Endometrial microvascular endothelial cells (primary cell): ENCODE measurements around the gene C1D. TPM values are rescaled to one million over a fixed set of nuclear protein-coding genes. Genes with fewer than 3 reads are reported as not detected.
"Not testable (repeated sequence)": the region's sequence is repeated elsewhere in the genome, so short reads cannot be mapped to it uniquely, and the experiment has no call there.

Experiments used
- in situ Hi-C: cut with HindIII; loops from 2 replicates; pipeline ENCODE4 v1.10.0; 2017; ENCODE audit warnings: low sequenced_read_pairs, low pct_unique_long_range_greater_than_20kb; ENCODE audit errors: inconsistent ontology term
- total RNA-seq: library from RNA; depleted of rRNA; stranded (reverse); fragments of >200 nt; gene quantifications from one replicate; pipeline ENCODE4 v1.2.3, GENCODE V29; 2015; ENCODE audit errors: inconsistent ontology term

C1D gene
- total RNA-seq, 1 donor from 2014 or later: 29.6 TPM

- in situ Hi-C loops: no loop called here
Observed at GRCh38 chr2:68030529-68030928, 32.3 kb downstream of the C1D start.

- in situ Hi-C loops: no loop called here
Observed at GRCh38 chr2:68027959-68028358, 34.8 kb downstream of the C1D start.

GRCh38 chr2:68024450-68024849 lies 38.4 kb downstream of the C1D start:
- in situ Hi-C loops: no loop called here

- in situ Hi-C loops: no loop called here
Observed at GRCh38 chr2:68023904-68024303, 38.9 kb downstream of the C1D start.

GRCh38 chr2:68018727-68019126 lies 44.1 kb downstream of the C1D start:
- in situ Hi-C loops: no loop called here

GRCh38 chr2:68009526-68009925 lies 53.3 kb downstream of the C1D start:
- in situ Hi-C loops: no loop called here

GRCh38 chr2:68000170-68000825 lies 62.5 kb downstream of the C1D start:
- in situ Hi-C loops: no loop called here

- in situ Hi-C loops: no loop called here
Observed at GRCh38 chr2:67999332-67999731, 63.5 kb downstream of the C1D start.

GRCh38 chr2:67997903-67998302 lies 64.9 kb downstream of the C1D start:
- in situ Hi-C loops: no loop called here

GRCh38 chr2:67997528-67997900 lies 65.3 kb downstream of the C1D start:
- in situ Hi-C loops: no loop called here

- in situ Hi-C loops: no loop called here
Observed at GRCh38 chr2:67996772-67997527, 65.9 kb downstream of the C1D start.

GRCh38 chr2:67994716-67995115 lies 68.1 kb downstream of the C1D start:
- in situ Hi-C loops: no loop called here

- in situ Hi-C loops: not testable (repeated sequence)
Observed at GRCh38 chr2:67994069-67994468, 68.7 kb downstream of the C1D start.

GRCh38 chr2:67993329-67993728 lies 69.5 kb downstream of the C1D start:
- in situ Hi-C loops: no loop called here

- in situ Hi-C loops: no loop called here
Observed at GRCh38 chr2:67991456-67991855, 71.3 kb downstream of the C1D start.

Other genes starting within 250 kb of the C1D start
- 27.4 TPM for gene PNO1, start 94.9 kb upstream of the C1D start, total RNA-seq
- 28.6 TPM for gene PPP3R1, start 189.5 kb upstream of the C1D start, total RNA-seq